C1 segment of cervical spinal cord (tissue), 14 donors: ENCODE measurements around the gene DNASE1L1.
A peak's percentile ranks its signal among the peaks of the same experiment; 100 is the strongest.

Experiments
- DNase-seq, 14 donors: peaks; one replicate each; lab custom pipeline; 2025; lab: John Stamatoyannopoulos, UW

Gene DNASE1L1

DNA sequence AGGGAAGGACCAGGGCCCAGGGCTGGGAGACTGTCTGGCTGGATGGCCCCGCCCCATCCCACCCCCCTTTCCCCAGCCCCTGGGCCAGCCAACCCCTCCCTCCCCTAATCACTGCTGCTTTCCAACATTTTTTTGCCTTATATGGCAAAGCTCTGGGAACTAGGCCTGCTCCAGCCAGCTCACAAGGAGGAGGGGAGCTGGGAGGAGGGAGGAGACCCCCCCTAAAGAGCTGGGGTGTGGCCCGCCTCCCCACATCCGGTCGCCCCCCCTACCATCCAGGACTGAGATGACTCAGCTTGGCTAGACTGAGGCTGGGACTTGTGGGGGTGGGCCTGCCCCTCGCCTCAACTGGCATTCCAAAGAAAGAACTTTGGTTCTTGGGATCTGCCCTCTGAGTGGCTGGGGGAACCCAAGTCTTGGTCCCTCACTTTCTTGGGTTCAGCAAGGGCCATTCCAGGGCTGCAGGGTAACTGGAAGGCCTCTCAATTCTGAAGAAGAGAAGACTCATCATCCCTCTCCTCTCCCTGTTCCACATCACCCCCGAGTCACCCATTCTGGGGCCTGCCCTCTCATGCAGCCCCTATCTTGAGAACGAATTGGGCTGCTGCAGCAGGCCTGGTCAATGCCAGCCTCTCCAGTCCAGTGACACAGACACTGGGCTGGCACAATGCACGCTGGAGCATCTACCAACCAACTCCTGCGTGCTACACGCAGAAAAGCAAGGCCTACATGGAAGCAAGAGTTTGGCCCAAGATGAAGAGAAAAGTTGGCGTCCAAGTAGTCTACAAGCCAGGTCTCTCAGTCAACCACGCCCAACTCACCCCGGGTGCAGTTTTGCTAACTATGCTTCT, 39.4 kb downstream of the DNASE1L1 start:
- peak in 6 of 14 donors; percentile 28 to 66 (median 32) for DNase-seq

DNA sequence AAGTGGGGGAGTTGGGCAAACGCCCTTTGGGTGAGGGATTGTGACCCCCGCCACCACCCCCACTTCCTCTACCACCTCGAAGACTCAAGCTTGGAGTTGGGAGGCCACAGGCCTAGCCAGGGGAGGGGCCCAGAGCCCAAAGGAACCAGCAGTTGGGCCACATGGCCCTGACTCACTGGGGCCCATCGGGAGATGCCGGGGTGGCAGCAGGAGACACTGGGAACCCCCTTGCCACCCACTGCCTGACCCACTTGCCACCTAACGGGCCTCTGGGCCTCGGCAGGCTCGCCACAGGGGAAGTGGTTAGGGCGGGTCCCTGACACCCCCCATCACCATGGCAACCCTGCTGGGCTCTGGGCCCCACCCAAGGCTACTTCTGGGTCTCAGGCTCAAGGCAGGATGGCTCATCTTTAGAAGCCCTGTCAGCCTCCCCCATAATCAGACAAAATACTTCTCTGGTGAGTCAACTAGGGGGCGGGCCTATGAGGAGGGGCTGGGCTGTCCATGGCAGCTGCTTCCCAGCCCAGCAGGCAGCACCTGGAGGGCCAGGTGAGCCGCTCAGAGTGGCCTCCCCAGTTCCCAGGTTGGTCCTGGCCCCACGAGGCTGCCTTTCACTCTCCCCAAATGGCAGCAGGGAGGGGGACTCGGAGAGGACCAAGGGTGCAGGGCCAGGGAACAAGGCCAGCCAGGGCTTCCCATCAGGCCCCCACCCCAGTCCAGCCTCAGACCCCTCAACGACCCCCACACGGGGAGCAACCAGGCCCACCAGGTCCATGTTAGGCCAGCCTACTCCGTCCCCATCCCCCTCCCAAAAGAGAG, 40.2 kb downstream of the DNASE1L1 start:
- peak in 2 of 14 donors; percentile 21 to 48 for DNase-seq

DNA sequence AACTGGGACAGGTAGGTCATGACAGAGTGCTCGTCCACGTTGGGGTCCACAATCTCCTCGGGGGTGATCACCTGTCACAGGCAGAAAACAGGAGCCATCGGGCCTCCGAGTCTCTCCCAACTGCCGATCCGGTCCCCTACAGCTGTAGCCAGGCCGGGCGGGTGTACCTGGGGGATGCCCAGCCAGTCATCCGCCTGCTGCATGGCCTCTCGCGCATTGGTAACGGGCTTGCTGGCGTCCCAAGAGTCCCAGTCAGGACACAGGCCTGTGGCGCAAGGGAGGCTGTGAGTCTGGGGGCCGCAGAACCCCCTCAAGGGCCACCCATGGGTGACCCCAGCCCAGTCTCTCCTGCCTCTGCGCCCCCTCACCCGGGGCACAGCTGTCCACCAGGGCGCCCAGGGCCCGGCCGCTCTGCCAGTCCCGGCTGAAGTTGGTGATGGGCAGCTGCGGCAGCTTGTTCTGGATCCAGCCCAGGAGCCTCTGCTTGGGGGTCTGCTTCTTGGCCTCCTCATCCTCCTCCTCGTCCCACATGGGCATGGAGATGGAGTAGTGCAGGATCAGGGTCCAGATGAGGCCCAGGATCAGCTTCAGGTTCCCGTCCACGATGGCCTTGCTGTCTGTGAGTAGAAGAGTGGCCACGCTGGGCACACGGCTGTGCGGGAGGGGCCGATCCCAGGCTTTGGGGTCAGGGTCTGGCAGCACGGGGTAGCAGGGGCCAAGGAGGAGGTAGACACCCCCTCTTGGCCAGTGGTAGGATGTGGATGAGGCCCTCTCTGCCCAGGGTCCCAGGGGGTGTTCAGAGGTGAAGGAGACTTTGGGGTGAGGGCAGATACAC, 41.4 kb downstream of the DNASE1L1 start:
- DNase-seq: no peak

DNA sequence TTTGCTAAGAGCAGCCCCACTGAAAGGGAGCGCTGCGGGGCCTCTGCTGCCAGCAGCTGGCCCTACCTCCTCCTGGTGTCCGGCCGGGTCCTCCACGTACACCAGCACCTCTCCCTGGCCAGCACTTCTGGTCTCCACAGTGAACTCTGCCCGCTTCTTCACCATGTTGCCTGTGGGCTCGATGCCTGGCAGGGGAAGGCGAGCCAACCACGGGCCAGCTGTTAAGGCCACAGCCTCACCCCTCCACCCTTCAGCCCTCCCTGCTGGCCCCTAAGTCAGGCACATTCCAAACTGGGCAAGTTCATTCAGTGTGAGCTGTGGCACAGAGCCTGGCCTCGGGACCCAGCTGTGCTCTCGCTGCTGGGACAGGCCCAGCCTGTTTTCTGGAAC, 42.4 kb downstream of the DNASE1L1 start:
- peak in 9 of 14 donors; percentile 15 to 58 (median 37) for DNase-seq

DNA sequence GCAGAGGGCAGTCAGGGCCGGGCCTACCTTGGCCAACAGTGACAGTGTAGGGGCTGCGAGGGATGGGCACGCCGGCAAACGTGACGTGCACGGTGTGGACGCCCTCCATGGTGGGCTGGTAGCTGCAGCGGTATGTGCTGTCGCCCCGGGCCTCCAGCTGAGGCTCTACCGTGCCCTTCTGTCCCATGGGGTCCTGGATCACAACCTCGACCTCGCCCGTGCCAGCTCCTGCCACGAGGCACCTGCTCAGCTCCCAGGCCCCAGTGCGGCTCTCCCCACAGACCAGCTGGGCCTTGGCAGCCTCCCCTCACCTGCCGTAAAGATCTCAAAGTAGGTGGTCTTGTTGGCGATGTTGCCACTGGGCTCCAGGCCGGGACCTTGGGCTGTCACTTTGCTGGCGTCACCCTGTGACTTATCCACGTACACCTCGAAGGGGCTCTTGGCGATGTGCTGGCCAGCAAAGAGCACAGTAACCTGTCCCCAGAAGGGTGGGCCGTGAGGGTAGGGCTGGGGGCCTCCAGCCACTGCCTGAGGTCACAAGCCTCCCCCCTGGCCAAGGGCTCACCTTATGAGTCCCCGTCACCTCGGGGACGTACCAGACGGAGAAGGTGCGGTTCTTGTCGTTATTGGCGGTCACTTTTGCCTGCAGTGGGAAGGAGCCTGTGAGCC, 42.9 kb downstream of the DNASE1L1 start:
- DNase-seq: no peak

DNA sequence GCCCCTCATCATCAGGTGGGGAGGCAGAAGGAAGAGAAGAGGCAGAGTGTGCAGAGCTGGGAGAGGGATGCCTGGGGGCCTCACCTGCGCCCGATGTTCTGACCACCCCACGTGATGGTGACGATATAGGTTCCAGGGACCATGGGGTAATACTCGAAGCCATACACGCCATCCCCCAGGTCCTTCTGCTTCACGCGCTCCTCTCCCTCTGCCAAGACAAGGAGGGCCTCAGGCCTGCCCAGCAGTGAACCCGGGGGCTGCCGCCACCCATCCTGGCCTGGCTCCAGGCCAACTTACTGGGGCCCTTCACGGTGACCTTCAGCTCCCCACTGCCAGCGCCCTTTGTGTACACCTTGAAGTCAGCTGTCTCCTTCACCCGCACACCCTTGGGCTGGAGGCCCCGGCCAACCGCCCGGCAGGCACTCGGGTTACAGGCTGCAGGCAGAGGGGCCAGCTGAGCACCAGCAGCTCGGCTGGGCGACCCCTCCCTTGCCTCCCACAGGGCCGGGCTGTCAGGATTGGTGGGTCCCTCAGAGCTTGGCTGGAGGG, 43.9 kb downstream of the DNASE1L1 start:
- DNase-seq: no peak

DNA sequence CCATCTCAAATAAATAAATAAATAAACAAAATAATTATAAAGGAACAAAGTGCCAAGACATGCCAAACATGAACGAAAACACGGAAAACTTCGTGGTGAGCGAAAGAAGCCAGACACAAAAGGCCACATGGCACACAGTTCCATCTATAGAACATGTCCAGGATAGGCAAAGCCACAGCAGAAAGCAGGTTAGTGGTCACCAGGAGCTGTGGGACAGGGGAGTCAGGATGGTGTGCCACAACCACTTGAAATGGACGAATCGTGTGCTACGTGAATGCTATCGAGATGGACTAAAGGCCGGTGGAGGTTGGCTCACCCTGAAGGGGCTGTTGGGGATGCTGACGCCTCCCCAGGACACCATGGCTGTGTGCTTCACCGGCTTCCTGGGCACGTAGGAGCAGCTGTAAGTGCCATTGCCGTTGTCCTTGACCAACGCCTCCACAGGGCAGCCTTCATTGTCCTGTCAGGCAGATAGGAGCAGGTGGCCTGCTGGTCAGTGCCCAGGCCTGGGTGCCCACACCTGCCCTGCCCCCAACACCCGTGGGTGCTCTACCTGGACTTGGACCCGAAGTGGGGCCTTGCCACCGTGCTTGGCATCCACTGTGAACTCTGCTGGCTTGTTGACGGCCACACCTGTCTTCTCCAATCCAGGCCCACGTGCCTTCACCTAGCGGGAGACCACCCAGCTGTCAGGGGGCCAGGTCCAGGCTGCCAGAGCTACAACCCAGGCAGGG, 45.2 kb downstream of the DNASE1L1 start:
- no peak for DNase-seq

DNA sequence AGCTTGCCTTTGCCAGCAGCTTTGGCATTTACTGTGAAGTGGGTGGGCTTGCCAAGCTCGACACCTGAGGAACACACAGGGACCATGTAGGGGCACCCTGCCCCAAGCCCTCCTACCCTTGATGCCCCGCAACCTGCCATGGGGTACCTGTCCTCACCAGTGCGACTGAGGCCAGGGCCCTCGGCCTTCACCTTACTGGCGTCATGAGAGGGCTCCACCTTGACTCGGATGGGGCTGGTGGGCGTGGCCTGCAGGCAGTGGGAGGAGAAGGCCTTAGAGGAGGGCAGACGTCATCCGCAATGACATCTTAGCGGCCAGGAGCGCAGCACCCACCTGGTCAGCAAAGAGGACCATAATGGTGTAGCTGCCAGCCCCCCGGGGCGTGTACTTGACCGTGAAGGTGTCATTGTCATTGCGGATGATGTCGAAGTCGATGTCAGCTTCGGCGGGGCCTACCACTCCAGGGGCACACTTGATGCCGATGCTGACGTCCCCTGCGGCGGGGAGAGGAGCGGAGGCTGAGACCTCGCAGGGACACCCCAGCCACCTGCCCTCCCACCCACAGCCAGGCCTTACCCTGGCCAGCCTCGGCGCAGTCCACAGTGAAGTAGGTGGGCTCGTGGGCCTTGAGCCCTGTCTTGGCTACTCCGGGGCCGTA, 46.8 kb downstream of the DNASE1L1 start:
- no peak for DNase-seq

DNA sequence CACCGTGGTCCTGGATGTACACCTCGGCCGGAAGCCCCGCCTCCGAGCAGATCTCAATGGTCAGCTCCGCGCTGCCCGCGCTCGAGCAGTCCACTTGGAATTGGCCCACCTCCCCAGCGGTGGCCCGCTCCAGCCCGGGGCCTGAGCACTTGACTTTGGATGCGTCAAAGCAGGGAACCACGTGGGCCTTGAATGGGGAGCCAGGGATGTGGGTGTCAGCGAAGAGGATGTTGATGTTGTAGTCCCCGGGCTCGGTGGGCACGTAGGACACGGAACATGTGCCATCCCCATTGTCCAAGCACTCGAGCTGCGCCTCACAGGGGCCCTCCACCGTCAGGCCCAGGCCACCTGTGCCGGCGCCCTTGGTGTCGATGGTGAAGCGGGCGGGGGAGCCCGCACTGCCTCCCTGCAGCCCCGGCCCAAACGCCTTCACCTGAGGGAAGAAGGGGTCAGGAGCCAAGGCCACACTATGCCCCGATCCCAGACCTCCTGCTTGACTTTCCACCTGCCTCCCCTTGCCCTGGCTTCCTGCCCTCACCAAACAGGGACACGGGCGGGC, 48.8 kb downstream of the DNASE1L1 start:
- no peak for DNase-seq

DNA sequence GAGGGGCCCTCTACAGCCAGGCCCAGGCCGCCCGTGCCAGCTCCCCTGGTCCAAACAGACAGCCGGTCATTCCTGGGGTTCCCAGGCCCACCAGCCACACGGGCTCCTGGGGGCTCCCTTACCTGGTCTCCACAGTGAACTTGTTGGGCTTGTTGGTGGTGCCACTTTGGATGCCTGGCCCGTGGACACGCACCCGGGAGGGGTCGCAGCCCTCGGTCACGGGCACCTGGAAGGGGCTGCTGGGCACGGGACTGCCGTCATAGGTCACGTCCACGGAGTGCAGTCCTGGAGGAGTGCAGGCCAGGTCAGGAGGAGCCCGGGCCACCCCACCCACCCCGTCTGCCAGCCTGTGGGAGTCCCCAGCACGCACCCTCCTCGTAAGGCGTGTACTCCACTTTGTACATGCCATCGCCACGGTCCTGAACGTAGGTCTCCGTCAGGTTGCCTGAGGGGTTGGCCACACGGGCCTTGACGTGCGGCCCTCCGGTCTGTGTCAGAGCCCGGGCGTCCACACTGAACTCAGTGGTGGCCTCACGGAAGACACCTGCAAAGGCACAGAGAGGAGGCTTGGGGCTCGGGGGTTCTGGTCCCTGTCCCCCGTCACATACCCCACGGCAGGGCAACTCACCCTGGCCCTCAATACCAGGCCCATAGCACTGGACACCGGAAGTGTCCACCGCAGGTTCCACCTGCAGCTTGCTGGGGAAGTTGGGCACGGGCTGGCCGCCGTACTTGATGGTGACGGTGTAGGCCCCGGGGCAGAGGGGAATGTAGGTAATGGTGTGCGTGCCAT, 49.5 kb downstream of the DNASE1L1 start:
- DNase-seq: no peak

DNA sequence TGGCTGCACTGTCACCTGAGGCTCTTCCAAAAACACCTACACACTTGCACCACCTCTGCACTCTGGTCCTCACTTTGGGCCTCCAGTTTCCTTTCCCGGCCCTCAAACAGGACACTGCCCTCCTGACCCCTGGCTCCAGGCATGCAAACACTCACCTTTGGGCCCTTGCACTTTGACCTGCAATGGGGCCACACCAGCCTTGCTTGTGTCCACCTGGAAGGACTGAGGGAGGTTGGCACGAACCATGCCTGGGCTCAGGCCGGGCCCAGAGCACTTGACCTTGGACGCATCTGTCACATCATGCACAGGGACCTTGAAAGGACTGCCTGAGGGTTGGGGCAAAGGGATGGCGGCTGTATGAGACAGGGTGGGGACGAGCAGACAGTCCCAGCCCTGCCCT, 50.2 kb downstream of the DNASE1L1 start:
- no peak for DNase-seq

DNA sequence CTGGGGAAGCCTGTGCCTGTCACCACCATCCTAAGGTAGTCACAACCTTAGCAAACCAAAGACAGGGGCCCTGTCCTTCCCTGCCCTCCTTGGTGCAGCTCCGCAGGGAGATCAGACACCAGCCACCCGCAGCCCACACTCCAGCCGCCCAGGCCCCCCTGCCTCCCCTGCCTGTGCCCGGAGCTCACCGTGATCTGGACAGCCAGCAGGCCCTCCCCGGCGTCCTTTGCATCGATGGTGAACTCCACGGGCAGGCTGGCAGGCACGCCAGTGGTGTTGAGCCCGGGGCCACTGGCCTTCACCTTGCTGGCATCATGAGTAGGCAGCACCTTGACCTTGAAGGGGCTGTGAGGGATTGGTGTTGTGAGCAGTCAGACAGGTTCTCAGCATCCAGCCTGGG, 51.0 kb downstream of the DNASE1L1 start:
- DNase-seq: no peak

DNA sequence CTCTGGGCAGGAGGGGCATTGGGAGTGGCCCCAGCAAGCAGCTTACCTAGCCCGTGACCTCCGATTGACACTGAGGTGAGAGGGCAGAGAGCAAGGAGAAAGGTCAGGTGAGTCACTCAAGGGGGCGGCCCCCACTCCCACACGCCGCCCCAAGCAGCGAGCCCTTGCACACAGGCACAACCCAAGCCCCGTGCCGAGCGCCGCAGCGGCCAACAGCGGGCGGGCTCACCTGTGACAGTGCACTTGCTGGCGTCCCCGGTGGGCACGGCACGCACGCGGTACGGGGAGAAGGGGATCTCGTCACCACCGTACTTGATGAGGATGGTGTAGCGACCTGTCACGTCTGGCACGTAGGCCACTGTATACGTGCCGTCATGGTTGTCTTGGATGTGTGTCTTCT, 51.8 kb downstream of the DNASE1L1 start:
- DNase-seq: no peak

DNA sequence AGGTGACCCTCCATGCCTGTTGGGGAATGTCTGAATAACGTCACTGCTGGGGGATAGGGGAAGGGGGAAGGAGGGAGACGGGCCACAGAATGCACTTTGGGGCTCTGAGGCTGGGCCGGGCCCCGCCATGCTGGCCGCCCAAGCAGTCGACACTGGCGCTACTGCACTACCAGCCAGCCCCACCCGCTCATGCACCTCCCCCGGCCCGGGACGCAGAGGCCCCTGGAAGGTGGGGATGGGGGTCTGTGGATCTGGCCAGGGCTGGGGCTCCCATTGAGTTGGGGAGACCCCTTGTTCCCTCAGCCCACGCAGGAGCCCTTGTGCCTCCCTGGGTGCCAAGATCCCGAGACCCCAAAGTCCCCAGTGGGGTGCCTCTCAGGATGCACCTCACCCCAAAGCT, 52.5 kb downstream of the DNASE1L1 start:
- DNase-seq: no peak

DNA sequence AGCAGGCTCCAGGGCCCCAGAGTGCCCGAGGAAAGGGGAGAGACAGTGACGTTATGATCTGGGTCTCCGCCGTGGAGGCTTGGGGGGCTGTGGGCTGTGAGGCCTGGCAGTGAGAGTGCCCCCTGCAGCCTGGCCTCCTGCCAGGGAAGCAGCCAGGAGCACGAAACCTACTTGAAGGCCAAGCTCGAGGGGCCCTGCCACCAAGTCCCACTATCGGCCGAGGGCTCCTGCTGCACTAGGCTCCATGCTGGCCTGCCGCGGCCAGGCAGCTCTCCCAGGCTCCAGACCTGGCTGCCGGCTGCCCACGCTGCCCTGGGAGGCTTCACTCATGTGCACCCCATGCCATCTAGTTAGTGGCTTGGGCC, 53.3 kb downstream of the DNASE1L1 start:
- DNase-seq: peak in 3 of 14 donors; percentile 34 to 51 (median 40)

DNA sequence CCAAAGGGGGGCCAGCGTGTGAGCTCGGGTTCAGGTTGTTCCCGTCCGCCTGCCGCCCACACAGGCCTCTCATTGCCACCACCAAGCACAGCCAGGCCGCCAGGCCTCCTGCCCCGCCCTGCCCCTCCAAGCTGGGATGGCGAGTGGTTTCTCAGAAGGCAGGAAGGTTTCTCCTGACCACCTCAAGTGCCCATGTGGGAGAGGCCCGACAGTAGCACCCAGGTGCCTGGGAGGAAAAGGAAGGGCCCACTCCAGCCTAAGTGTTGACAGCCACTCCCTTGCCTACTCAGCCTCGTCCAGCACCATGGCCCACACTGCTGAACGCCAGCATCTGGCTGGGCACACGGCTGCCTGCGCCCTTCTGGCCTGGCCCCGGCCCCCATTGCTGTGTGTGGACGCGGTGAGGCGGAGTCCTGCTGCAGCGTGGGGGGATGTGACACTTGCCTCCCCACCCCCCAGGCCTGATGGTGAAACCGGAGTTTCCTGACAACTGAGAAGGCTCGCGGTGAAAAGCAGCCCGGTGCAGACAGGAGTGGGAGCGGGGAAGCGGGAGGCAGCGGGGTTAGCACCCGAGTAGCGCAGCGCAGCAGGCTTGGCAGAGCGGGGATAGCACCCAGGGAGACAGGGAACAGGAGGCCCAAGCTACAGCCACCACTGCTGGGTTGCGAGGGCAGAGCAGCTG, 53.8 kb downstream of the DNASE1L1 start:
- DNase-seq: peak in 2 of 14 donors; percentile 28 to 48

DNA sequence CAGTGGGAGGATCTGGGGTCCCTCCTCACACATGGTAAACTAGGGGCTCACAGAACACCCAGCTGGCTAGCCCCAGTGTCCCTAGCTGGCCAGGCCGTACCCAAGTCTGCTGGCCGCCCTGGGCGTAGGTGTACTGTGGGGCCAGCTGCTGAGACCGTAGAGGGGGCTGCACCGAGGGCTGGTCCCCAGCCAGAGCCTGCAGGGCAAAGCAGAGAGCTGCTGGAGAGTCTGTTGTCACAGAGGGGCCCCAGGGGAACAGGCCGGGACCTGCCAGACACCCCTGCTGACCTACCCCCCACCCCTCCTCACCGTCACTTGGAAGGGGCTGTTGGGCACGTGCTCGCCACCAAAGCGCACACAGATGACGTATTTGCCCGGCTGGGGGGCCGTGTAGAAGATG, 54.5 kb downstream of the DNASE1L1 start:
- no peak for DNase-seq

DNA sequence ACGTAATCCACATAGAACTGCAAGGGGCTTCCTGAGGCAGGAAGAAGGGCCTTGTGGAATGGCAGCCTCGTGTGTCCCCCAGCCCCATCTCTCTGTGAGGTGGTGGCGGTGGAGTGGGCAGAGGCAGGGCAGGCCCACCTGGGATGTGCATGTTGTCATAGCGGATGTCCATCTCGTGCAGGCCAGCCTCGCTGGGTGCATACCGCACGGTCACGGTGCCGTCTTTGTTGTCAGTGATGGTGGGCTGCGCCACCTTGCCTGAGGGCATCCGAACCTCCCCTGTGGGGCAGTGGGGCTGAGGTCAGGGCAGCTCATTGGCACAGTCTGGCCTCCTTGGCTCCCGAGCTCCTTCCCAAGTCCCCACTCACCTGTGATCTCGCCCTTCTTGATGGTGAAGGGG, 55.0 kb downstream of the DNASE1L1 start:
- DNase-seq: no peak
